ENCODE measurements around the gene G6PD.
"Not testable (repeated sequence)": the region's sequence is repeated elsewhere in the genome, so short reads cannot be mapped to it uniquely, and the experiment has no call there.

G6PD gene

DNA sequence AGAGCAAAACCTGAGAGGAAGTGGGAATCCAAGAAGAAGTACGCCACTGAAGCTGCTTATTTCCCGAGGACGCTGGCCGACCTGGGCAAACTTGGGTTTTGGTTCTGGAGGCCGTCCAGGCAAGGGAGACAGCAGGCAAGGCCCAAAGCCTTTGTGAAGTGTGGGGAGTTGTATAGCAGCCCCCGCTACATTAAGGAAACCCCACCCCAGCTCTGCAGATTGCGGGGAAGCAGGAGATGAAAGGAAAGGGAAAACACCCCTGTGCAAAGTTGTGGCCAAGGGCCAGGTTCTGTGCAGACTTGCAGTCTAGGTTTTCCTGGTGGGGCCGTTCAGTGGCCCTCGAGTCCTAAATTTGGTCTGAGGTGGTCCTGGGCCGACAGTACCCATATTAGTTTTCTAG, 26.4 kb upstream of the G6PD start:
- H3K27ac Mint-ChIP-seq; DNase-seq; H3K27me3 Mint-ChIP-seq (ENCODE audit: low read depth, poor library complexity); H3K4me3 Mint-ChIP-seq; H3K36me3 Mint-ChIP-seq (ENCODE audit: low read depth); H3K9me3 Mint-ChIP-seq; H3K4me1 Mint-ChIP-seq: not testable (repeated sequence)

DNA sequence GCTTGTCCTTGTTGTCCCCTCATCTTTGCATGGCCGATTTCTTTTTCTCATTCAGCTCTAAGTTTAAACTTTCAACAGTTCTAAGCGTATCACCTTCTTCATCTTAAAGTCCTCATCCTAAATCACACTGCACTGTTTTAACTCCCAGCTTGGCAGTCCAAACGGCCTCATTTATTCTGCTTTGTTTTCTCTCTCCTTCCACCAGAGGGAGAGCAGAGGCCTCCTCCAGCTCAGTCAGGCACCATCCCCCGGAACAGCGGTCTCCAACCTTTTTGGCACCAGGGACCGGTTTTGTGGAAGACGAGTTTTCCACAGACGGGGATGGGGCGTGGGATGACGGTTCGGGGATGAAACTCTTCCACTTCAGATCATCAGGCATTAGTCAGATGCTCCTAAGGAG, 23.7 kb upstream of the G6PD start:
- H3K4me3 Mint-ChIP-seq; H3K27me3 Mint-ChIP-seq (ENCODE audit: low read depth, poor library complexity); DNase-seq; H3K9me3 Mint-ChIP-seq; H3K36me3 Mint-ChIP-seq (ENCODE audit: low read depth); H3K4me1 Mint-ChIP-seq; H3K27ac Mint-ChIP-seq: not testable (repeated sequence)

DNA sequence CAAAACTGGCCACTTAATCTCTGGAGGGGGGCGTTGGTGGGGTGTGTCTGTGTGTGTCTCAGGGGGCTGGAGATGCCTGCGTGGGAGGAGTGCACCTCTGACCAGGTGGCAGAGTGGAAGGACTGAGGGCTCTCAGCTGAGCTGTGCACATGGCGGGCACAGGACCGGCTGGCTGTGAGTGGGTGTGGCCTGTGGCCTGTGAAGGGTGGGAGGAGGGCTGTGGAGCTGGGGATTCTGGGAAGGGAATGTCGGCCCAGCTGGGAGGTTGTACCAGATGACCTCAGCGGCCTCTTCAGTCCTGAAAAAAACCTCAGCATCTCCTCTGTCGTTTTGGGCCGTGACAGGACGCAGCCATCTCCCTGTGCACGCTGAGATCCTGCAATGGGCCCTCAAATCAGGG, 15.6 kb upstream of the G6PD start:
- not testable (repeated sequence) for H3K36me3 Mint-ChIP-seq (ENCODE audit: low read depth); H3K27me3 Mint-ChIP-seq (ENCODE audit: low read depth, poor library complexity); H3K27ac Mint-ChIP-seq; DNase-seq; H3K4me1 Mint-ChIP-seq; H3K9me3 Mint-ChIP-seq; H3K4me3 Mint-ChIP-seq

DNA sequence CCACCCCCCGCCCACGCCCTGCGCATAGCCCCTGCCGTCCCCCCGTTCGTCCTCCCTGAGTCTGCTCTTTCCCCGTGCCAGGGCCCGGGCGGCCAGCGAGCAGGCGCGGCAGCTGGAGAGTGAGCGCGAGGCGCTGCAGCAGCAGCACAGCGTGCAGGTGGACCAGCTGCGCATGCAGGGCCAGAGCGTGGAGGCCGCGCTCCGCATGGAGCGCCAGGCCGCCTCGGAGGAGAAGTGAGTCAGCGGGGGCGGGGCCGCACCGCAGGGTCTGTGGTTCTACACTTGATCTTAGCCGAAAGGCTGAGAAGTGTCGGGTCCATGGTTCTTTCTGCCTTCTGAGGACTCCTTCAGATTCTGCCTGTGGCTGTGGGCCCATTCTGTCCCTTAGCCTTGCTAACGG, 13.7 kb upstream of the G6PD start:
- not testable (repeated sequence) for H3K27me3 Mint-ChIP-seq (ENCODE audit: low read depth, poor library complexity); H3K9me3 Mint-ChIP-seq; H3K27ac Mint-ChIP-seq; H3K36me3 Mint-ChIP-seq (ENCODE audit: low read depth); DNase-seq; H3K4me1 Mint-ChIP-seq; H3K4me3 Mint-ChIP-seq

DNA sequence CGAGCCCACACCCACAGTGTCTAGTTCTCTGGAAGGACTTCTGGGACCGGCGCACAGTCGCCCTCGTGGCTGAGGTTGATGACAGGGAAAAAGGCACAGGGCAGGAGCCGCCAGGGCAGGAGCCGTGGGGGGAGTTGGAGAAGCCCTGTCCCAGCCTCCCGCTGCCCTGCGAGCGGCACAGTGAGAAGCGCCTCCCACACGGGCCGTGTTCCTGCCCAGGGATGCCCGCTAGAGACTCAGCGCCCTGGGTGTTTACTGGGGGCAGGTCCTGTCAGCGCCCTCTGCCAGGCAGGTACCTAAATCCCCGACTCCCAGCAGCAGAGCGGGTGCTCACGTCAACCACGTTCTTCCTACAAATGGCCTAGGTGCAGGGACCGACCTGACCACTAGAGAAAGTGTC, 12.2 kb upstream of the G6PD start:
- not testable (repeated sequence) for H3K27ac Mint-ChIP-seq; H3K36me3 Mint-ChIP-seq (ENCODE audit: low read depth); H3K4me3 Mint-ChIP-seq

DNA sequence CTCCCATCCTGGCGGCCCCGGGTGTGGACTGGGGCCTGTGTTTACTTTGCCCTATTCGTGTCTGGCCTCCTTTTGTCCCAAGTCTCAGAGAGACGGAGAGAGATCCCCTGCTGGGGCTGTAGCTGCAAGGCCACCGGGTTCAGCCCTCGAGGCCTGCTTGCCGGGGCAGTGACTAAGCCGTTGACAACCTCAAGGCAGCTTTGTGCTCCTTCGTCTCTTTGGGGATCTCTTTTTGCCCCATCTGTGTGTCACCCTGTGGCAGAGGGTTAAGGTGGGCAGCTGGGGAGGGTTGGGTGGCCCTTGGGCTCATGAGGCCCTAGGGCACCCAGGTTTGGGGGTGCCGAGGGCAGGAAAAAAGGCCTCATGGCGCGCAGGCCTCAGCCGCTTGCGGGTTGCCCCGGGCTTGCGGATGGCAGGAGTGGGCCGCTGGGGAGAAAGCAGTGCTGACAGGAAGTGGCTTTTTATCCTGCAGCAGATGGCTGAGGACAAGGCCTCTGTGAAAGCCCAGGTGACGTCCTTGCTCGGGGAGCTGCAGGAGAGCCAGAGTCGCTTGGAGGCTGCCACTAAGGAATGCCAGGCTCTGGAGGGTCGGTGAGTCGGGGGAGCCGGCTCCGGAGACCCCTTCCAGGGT, 11.5 kb upstream of the G6PD start:
- not testable (repeated sequence) for H3K4me1 Mint-ChIP-seq; H3K27me3 Mint-ChIP-seq (ENCODE audit: low read depth, poor library complexity); DNase-seq; H3K36me3 Mint-ChIP-seq (ENCODE audit: low read depth); H3K27ac Mint-ChIP-seq; H3K4me3 Mint-ChIP-seq
- peaks cover 24% of the 10 kb centered on the region for H3K9me3 Mint-ChIP-seq

More for the DNA sequence above, 12.2 kb upstream of the G6PD start:
- not testable (repeated sequence) for H3K27me3 Mint-ChIP-seq (ENCODE audit: low read depth, poor library complexity); DNase-seq; H3K4me1 Mint-ChIP-seq
- peaks cover 17% of the 10 kb centered on the region for H3K9me3 Mint-ChIP-seq

DNA sequence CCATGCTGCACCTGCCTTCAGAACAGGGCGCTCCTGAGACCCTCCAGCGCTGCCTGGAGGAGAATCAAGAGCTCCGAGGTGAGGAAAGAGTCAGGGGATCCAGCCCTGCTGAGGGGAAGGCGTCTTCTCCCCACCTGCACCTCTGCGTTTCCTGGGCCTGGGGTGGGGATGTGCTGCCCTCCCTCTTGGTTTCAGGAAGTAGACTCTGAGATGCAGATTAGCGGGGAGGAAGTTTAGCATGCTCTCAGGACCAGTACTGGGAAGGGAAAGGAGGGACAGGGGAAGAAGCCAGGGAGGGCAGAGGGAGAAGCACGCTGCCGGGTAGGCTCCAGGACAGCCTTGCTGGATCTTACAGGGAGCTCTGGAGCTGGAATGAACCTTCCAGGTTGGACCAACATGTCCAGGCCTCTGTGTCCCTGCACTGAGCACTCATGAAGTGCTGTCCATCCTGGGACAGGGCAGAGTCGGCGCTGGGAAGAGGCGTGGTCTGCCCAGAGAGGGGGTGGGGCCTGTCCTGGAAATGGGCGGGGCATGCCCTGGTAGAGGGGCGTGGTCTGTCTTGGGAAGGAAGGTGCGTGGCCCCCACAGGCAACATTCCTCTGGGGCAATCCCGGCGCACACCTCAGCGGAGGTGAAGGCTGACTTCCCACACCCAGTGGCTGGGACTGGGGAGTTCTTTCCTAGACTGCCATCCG, 5.6 kb upstream of the G6PD start:
- Mint-ChIP-seq H3K9me3 (peaks cover 60% of the 10 kb centered on the region), H3K36me3 (ENCODE audit: low read depth) (peaks cover 17% of the 10 kb centered on the region), H3K4me1 (peaks cover 23% of the 10 kb centered on the region)
- H3K4me3 Mint-ChIP-seq; DNase-seq; H3K27me3 Mint-ChIP-seq (ENCODE audit: low read depth, poor library complexity); H3K27ac Mint-ChIP-seq: not testable (repeated sequence)

DNA sequence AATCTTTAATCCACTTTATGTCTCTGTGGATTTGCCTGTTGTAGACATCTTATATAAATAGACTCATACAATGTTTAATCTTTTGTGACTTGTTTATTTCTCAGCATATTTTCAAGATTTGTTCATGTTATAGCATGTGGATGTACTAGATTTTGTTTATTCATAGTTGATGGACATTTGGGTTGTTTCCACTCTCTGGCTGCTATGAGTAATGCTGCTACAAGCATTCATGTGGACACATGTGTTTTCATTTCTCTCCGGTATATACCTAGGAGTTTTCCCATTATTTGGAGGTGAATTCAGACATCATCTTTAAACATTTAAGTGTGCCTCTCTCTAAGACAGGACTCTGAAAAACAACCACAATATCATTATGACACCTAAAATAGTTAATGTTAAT, 3.1 kb upstream of the G6PD start:
- H3K4me3 Mint-ChIP-seq, result peak overlapping the region; percentile 49
- H3K9me3 Mint-ChIP-seq, result peaks cover 68% of the 10 kb centered on the region
- no peak overlapping the region for H3K27ac Mint-ChIP-seq
- H3K36me3 Mint-ChIP-seq (ENCODE audit: low read depth), result peaks cover 13% of the 10 kb centered on the region
- peaks cover 40% of the 10 kb centered on the region for H3K4me1 Mint-ChIP-seq
- H3K27me3 Mint-ChIP-seq (ENCODE audit: low read depth, poor library complexity), result peaks cover 4% of the 10 kb centered on the region
- TF ChIP-seq, protein P1, sequence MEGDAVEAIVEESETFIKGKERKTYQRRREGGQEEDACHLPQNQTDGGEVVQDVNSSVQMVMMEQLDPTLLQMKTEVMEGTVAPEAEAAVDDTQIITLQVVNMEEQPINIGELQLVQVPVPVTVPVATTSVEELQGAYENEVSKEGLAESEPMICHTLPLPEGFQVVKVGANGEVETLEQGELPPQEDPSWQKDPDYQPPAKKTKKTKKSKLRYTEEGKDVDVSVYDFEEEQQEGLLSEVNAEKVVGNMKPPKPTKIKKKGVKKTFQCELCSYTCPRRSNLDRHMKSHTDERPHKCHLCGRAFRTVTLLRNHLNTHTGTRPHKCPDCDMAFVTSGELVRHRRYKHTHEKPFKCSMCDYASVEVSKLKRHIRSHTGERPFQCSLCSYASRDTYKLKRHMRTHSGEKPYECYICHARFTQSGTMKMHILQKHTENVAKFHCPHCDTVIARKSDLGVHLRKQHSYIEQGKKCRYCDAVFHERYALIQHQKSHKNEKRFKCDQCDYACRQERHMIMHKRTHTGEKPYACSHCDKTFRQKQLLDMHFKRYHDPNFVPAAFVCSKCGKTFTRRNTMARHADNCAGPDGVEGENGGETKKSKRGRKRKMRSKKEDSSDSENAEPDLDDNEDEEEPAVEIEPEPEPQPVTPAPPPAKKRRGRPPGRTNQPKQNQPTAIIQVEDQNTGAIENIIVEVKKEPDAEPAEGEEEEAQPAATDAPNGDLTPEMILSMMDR (IDR thresholded peaks at IDR 0.05), result no peak
- DNase-seq, result no peak

DNA sequence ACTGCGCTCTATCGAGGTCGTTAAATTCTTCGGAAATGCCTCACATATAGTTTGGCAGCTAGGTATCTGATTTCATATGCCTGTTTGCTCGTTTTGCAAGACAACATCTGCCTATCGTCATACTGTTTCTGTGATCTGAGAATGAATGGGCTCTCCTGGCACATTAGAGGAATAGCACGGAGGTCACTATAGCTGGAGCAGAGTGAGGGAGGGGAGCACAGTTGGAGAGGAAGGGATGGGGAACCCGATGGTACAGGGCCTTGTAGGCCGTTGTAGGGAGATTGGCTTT, 1.3 kb upstream of the G6PD start:
- DNase-seq, result no peak
- Mint-ChIP-seq H3K4me1 (peaks cover 39% of the 10 kb centered on the region), H3K27ac (peak overlapping the region; percentile 97), H3K9me3 (peaks cover 57% of the 10 kb centered on the region), H3K36me3 (ENCODE audit: low read depth) (peaks cover 8% of the 10 kb centered on the region), H3K4me3 (peak overlapping the region; percentile 87), H3K27me3 (ENCODE audit: low read depth, poor library complexity) (no peaks in the 10 kb centered on the region)
- TF ChIP-seq, protein P1 (IDR thresholded peaks at IDR 0.05), result no peak
